Ammon's horn (tissue), 1 donor: Measurements from ENCODE around the gene FYN.

Experiments used
- DNase-seq: peaks from one replicate; pipeline ENCODE4 v3.0.0-alpha.2; 2016; ENCODE audit warnings: low spot score

The FYN gene

GRCh38 chr6:111769365-111770152 is 103.7 kb downstream of the FYN start:
- no peak for DNase-seq

GRCh38 chr6:111768431-111768770 is 104.9 kb downstream of the FYN start:
- DNase-seq = no peak

GRCh38 chr6:111767752-111768430 is 105.4 kb downstream of the FYN start:
- no peak for DNase-seq

GRCh38 chr6:111766201-111766857 is 106.9 kb downstream of the FYN start:
- DNase-seq = no peak

GRCh38 chr6:111765763-111766162 is 107.5 kb downstream of the FYN start:
- DNase-seq = no peak

- DNase-seq = no peak
These were observed 108.7 kb downstream of the FYN start for GRCh38 chr6:111764238-111765175.

GRCh38 chr6:111763381-111763780 is 109.9 kb downstream of the FYN start:
- no peak for DNase-seq

GRCh38 chr6:111761783-111762312 is 111.4 kb downstream of the FYN start:
- DNase-seq = no peak

- no peak for DNase-seq
These were observed 112.0 kb downstream of the FYN start for GRCh38 chr6:111761212-111761611.

GRCh38 chr6:111759836-111760785 is 113.1 kb downstream of the FYN start:
- peak; percentile 57 for DNase-seq

GRCh38 chr6:111759331-111759835 is 113.9 kb downstream of the FYN start:
- no peak for DNase-seq

GRCh38 chr6:111758608-111759329 is 114.5 kb downstream of the FYN start:
- no peak for DNase-seq

GRCh38 chr6:111757342-111757741 is 115.9 kb downstream of the FYN start:
- no peak for DNase-seq

GRCh38 chr6:111754423-111754822 is 118.8 kb downstream of the FYN start:
- no peak for DNase-seq

GRCh38 chr6:111753573-111753972 is 119.7 kb downstream of the FYN start:
- no peak for DNase-seq

- DNase-seq = no peak
These were observed 120.8 kb downstream of the FYN start for GRCh38 chr6:111752476-111752875.

GRCh38 chr6:111750753-111751673 is 122.2 kb downstream of the FYN start:
- DNase-seq = no peak

- no peak for DNase-seq
These were observed 123.1 kb downstream of the FYN start for GRCh38 chr6:111750153-111750552.

GRCh38 chr6:111748231-111748647 is 125.0 kb downstream of the FYN start:
- no peak for DNase-seq
